ENCODE data around the gene IFIT5. TPM values are rescaled to one million over a fixed set of nuclear protein-coding genes. Genes with fewer than 3 reads are reported as not detected.

IFIT5 gene
- total RNA-seq, 1 donor, result 36.0 TPM

DNA sequence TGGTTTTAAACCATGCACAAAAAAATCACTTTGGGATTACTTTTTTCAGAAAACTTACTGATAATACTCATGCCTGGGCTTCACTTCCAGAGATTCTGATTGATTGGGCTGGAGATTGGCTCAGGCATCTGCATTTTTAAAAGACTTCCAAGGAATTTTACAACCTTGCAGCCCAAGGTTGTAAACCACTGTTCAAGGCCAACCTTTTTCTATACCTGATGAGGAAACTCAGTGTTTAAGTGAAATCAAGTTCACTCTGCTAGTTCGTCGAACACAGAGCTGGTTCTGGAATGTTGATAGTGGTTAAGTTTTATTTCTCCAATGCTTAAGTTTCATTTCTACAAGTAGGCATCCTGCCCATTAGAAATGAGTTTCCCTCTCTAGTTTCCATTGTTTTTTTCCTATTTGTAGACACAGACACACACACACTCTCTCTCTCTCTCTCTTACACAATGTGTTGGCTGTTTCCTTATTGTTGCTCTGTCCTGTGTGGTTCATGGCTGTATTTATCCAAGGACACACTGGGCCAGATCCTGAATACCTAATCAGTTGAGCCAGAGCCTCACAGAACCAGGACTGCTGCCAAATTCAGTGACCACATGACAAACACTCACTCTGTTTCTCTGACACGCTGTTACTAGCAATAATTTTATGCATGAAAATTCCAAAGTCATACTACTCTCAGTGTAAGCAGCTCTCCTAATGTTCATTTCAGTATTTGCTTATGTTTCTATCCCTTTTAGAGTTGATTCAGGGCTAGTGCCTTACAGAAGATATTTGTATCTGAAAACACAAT is 40.3 kb upstream of the IFIT5 start:
- DNase-seq (ENCODE audit: low read depth), result peak; percentile 98
- H3K4me3 ChIP-seq (ENCODE audit: low read depth, low read length), result peak overlapping the region; percentile 13
- TF ChIP-seq, protein P1, sequence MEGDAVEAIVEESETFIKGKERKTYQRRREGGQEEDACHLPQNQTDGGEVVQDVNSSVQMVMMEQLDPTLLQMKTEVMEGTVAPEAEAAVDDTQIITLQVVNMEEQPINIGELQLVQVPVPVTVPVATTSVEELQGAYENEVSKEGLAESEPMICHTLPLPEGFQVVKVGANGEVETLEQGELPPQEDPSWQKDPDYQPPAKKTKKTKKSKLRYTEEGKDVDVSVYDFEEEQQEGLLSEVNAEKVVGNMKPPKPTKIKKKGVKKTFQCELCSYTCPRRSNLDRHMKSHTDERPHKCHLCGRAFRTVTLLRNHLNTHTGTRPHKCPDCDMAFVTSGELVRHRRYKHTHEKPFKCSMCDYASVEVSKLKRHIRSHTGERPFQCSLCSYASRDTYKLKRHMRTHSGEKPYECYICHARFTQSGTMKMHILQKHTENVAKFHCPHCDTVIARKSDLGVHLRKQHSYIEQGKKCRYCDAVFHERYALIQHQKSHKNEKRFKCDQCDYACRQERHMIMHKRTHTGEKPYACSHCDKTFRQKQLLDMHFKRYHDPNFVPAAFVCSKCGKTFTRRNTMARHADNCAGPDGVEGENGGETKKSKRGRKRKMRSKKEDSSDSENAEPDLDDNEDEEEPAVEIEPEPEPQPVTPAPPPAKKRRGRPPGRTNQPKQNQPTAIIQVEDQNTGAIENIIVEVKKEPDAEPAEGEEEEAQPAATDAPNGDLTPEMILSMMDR (IDR thresholded peaks at IDR 0.05; ENCODE audit: insufficient read depth, low read length), result no peak

DNA sequence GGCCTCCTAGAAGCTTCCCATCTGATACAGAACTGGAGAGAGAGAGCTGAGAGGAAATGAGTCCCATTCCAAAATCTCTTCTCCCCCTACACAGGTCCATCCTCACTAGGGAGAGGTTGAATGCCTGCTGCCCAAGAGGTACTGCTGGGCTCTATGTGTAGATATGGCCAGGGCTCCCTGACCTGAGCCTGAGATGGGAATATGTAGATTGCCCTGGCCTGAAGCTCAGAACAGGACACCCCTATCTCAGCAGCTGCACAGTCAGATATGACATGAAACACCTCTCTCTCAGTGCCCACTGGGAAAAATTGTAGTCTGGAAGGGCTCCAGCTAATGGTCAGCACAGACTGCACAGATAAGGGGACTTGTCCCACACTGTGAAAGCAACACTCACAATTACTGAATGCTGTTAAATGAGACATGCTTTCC is 39.6 kb upstream of the IFIT5 start:
- TF ChIP-seq, protein P1 (IDR thresholded peaks at IDR 0.05; ENCODE audit: insufficient read depth, low read length), result no peak
- H3K4me3 ChIP-seq (ENCODE audit: low read depth, low read length), result no peak overlapping the region
- DNase-seq (ENCODE audit: low read depth), result peak; percentile 20

- no peak within 1 kb of the TSS for H3K4me3 ChIP-seq (ENCODE audit: low read depth, low read length)
- TF ChIP-seq, protein P1 (IDR thresholded peaks at IDR 0.05; ENCODE audit: insufficient read depth, low read length), result no peak
- no peak for DNase-seq (ENCODE audit: low read depth)
These were observed 36.4 kb upstream of the IFIT5 start, which contains the start of gene IFIT1B for GRCh38 chr10:89377705-89378637. Gene IFIT1B, plus strand, starts transcription at chr10:89378056. Its CDS starts 80 bp downstream, at chr10:89378136.

- DNase-seq (ENCODE audit: low read depth), result no peak
- TF ChIP-seq, protein P1 (IDR thresholded peaks at IDR 0.05; ENCODE audit: insufficient read depth, low read length), result no peak
- no peak overlapping the region for H3K4me3 ChIP-seq (ENCODE audit: low read depth, low read length)
These were observed 35.3 kb upstream of the IFIT5 start for GRCh38 chr10:89379103-89379502.

DNA sequence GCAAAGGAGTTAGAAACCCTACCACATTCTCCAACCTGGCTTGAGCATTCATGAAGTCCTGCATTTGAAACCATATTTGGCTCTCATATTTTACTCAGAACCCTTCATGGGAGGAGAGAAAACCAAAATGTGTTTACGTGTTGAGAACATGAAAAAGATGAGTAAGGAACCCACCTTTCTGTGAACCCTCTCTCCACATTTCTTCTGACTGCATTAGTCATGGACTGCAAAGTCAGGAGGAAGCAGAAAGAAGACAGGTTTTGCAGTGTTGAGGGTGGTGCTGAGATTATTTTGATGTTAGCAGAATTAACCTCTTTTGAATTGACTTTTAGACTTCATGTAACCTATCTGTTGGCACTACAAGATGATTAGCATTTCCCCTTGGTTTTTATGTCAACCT is 31.6 kb upstream of the IFIT5 start:
- DNase-seq (ENCODE audit: low read depth), result no peak
- TF ChIP-seq, protein P1 (IDR thresholded peaks at IDR 0.05; ENCODE audit: insufficient read depth, low read length), result no peak
- H3K4me3 ChIP-seq (ENCODE audit: low read depth, low read length), result no peak overlapping the region

- TF ChIP-seq, protein P1 (IDR thresholded peaks at IDR 0.05; ENCODE audit: insufficient read depth, low read length), result no peak
- no peak for DNase-seq (ENCODE audit: low read depth)
- H3K4me3 ChIP-seq (ENCODE audit: low read depth, low read length), result no peak overlapping the region
These were observed 29.7 kb upstream of the IFIT5 start for GRCh38 chr10:89384474-89385340.
